ENCODE results near the gene VEGFD.
"Not testable (repeated sequence)": the region's sequence is repeated elsewhere in the genome, so short reads cannot be mapped to it uniquely, and the experiment has no call there.

The VEGFD gene

DNA sequence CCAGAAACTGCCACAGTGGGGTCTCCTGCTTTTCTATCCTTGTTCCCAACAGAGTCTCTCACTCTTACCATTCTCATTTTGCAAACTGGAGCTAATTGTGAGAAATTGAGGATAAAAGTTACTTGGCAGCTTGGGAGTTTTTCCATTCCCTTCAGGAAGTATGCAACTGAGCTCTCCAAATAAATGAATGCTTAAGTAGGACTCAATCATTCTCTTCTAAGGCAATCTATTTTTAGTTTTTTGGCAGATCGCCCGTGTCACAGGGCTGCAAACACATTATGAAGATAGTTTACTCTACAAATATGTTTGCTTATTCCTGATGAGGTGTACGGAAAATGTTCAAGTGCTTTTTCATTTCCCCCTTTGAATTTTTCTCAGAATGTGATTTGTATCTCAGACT, 74.1 kb downstream of the VEGFD start:
- H3K27ac ChIP-seq = peak overlapping the region; percentile 77
- TF ChIP-seq, protein P1, sequence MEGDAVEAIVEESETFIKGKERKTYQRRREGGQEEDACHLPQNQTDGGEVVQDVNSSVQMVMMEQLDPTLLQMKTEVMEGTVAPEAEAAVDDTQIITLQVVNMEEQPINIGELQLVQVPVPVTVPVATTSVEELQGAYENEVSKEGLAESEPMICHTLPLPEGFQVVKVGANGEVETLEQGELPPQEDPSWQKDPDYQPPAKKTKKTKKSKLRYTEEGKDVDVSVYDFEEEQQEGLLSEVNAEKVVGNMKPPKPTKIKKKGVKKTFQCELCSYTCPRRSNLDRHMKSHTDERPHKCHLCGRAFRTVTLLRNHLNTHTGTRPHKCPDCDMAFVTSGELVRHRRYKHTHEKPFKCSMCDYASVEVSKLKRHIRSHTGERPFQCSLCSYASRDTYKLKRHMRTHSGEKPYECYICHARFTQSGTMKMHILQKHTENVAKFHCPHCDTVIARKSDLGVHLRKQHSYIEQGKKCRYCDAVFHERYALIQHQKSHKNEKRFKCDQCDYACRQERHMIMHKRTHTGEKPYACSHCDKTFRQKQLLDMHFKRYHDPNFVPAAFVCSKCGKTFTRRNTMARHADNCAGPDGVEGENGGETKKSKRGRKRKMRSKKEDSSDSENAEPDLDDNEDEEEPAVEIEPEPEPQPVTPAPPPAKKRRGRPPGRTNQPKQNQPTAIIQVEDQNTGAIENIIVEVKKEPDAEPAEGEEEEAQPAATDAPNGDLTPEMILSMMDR (conservative IDR thresholded peaks at IDR 0.05) = no peak

DNA sequence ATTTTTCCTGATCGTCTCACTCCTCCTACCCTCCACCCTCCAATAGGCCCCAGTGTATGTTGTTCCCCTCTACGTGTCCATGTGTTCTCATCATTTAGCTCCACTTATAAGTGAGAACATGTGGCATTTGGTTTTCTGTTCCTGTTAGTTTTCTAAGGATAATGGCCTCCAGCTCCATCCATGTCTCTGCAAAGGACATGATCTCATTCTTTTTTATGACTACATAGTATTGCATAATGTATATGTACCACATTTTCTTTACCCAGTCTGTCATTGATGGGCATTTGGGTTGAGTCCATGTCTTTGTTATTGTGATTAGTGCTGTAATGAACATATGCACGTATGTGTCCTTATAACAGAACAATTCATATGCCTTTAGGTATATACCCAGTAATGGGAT, 78.3 kb downstream of the VEGFD start:
- H3K27ac ChIP-seq = not testable (repeated sequence)

DNA sequence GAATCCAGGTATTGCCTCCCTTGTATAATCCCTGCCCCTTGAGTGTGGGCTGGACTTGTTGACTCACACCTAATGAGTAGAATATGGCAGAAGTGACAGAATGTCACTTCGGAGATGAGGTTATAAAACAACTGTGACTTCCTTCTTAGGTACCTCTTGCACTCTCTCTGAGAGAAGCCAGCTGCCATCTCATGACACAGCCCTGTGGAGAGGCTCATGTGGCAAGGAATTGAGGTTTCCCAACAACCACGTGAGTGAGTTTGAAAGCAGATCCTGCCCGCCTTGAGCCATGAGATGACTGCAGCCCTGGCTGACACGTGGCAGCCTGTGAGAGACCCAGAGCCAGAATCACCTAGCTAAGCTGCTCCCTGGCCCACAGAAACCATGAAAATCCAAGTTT, 82.3 kb downstream of the VEGFD start:
- H3K27ac ChIP-seq = peak overlapping the region; percentile 85; the same call in 1 of the 2 replicates
- TF ChIP-seq, protein P1 (conservative IDR thresholded peaks at IDR 0.05) = no peak

DNA sequence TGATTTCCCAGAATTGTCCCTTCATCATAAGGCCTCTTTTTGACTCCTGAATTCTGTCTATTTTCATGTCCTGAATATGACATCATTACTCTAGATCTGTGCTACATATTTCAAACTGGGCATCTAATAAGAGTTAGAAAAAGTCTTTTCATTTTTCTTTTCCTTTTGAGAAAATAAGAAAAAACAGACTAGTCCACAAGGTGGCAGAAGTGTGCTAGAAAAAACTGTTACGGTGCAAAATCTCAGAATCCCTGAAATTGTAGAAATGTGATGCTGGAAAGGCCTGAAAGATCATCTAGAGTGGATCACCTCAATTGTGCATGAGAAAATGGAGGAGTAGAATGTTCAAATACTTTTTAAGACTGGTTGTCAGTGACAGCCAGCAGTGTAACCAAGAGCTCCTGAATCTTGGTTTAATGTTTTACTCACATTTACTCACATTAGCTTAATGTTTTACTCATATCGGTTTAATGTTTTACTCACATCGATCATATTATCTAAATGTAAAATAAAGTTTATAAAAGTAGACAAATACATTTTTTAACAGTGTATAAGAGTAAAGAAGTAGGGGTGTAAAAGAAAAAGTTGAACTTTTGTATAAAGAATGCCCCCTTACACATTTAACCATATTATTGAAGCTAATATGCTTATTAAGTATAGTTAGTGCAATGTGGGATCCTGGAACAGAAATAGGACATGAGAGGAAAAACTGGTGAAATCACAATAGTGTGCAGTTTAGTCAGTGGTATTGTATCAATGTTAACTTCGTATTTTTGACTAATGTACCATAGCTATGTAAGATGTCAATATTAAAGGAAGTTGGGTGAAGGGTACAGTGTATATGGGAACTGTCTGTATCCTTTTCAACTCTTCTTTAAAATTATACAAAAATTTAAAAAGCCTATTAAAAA, 84.0 kb downstream of the VEGFD start:
- peak overlapping the region; percentile 85 for H3K27ac ChIP-seq
- TF ChIP-seq, protein P1 (conservative IDR thresholded peaks at IDR 0.05) = peak; percentile 57

DNA sequence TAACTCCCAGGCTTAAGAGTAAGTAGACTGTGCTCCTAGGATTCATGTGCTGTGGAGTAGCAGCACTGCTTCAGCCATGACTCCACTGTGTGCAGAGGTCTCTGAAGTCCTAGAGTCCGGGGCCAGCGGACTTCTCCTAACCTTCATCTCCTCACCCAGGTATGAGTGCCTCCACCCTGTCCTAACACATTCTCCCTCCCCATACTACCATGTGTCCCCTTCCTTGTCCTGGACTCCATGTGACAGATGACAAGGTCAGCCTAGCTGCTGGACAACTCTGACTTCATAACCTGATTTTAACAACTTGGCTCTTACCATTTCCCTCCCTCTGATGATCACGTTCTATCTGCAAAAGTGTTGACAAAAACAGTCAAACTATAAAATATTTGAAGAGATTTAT, 85.4 kb downstream of the VEGFD start:
- TF ChIP-seq, protein P1 (conservative IDR thresholded peaks at IDR 0.05) = no peak
- H3K27ac ChIP-seq = peak overlapping the region; percentile 85

DNA sequence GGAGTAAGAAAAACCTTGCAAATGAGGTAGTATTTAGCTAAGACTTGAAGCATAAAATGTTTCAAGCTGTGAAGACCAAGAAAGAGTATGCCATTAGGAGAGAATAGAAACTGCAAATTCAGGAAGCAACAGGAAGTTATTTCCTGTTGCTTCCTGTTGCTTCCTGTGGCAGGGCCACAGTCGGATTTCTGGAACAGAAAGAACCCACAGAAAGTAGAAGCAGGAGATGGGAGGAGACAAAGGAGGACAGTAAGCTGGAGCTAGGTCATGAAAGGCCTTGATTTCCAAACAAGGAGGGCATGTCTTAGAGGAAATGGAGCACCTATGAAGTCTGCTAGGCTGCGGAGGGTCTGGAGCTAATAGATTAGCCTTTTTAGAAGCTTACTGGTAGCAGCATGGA, 86.0 kb downstream of the VEGFD start:
- TF ChIP-seq, protein P1 (conservative IDR thresholded peaks at IDR 0.05) = no peak
- H3K27ac ChIP-seq = peak overlapping the region; percentile 85
